Measurements from ENCODE around the gene DPYSL5.
"Not testable (repeated sequence)": the region's sequence is repeated elsewhere in the genome, so short reads cannot be mapped to it uniquely, and the experiment has no call there.

DPYSL5 gene

DNA sequence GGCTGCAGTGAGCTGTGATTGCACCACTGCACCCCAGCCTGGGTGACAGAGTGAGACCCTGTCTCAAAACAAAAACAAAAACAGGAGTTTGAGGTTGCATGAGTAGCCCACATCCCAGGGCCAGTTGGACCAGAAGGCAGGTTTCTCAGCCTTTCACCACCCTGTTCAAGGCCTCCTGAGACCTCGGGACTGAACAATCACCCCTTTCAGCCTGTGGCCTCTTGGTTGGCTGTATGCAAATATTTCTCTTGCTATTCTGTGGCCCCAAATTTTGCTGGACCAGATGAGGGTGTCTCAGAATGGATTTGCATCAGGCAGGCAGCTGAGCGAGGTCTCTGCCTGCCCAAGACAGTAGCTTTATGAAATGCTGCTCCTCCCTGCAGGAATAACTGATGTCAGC, 56.9 kb downstream of the DPYSL5 start:
- no peak for FAIRE-seq

DNA sequence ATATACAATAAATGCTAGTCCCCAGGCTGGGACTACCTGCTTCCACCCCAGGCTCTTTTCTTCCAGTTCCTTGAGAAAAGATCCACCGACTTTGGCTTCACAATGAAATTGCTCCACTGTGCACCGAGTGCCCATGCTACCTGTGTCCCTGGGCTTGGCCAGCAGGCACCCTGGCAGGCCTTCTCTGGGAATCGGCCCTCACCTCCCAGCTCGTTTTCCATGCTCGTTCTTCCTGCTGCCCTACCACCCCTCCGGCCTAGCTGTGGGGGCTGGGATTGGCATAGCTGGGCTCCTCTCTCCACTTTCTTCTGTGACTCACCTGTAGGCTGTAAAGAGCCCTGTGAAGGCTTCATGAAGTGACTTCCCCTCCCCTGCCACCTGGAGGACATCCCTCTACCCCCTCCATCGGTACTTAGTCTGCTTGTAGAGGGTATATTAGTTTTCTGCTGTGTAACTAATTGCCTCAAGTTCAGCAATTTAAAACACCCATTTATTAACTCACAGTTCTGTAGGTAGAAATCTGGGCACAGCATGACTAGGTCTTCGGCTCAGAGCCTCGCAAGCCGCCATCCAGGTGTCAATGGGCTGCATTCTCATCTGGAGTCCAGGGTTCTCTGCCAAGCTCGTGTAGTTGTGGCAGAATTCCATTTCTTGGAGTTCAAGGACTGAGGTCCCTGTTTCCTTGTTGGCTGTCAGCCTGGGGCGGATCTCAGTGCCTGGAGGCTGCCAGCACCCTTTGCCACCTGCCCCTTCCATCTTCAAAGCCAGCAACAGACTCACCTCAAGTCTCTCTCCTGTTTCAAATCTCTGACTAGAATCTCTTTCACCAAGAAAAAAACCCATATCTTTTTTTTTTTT, 57.6 kb downstream of the DPYSL5 start:
- no peak for FAIRE-seq

DNA sequence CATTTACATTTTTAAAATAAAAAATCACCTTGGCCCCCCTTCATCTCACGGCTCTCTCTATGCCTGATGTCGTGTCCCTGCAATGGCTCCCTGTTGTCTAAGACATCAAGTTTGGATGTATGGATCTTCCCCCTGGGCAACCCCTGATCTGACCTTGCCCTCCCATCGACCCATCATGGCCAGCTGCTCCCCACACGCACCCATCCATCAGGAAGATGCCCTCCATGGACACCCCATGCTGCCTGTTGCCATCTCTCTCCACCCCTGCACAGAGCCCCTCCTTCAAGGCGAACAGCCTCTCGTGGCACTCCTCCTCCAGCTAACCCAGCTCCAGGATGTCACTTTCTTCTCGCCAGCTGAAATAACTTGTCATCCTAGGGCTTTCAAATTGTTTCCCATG, 59.5 kb downstream of the DPYSL5 start:
- no peak for FAIRE-seq

DNA sequence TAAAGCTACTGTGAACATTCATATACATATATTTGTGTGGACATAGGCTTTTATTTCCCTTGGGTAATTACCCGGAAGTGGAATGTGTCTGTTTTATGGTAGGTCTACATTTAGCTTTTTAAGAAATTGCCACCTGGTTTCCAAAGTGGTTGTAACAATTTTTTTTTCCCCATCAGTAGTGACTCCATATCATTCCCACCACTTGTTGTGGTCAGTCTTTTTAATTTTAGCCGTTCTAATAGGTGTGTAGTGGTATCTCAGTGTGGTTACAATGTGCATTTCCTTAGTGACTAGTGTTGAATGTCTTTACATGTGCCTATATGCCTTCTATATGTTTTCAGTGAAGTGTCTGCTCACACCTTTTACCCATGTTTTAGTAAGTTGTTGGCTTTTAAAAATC, 62.2 kb downstream of the DPYSL5 start:
- FAIRE-seq: no peak

DNA sequence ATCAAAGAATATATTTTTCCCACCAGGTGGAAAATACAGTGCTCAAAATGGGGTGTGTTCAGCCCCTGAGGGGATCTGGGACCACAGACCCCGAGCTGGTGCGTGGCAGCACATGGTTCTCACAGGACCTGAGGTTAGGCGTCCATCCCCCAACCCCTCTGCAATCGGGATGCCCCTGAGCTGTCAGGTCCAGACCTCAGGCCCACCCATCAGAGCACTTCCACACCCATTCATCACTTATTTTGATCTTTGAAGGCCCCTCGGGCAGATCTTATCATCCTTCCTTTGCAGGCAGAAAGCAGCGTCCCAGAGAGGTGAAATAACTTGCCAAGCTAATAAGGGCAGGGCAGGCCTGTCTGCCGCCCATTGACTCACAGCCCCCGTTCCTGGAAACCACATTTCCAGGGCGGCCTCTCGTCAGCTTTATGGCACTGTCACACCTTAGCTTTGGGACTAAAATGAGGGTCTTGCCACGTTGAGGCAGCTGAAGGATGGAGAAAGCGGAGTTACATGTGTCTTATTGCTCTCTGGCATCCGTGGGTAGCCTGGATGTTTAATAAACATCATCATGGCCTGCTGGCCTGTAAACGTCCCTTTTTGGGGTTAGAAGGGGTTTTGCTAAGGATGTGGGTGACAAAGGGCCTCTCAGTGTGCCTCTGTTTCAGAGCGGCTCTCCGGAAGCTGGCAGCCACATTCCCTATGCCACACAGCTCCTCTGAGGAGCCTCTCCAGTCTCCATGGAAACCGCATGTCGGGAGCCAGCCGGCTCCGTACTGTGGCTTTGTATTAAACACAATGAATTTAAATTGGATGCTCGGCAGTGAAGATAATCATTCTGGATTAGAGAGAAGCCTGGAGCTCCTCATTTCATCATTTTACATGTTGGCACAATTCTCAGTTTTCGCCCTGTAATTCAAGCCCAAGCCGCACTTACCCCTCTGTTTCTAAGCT, 64.3 kb downstream of the DPYSL5 start:
- FAIRE-seq: no peak

DNA sequence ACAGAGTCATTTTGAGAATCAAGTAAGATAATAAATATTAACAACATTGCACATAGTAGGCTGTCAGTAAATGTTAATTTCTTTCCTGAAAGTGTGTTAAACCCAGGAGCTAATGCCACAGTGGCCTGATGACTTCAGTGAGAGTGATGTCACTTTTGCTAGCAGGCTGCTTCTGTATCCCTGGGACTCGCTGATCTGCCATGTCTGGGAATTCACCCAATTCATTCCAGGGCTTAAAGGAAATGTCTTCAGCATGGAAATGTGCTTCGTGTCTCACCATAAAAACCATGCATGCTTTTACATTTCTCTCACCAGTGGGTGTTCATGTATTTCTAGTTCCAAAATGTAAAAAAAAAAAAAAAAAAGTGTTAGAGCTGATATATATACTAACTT, 65.7 kb downstream of the DPYSL5 start:
- FAIRE-seq: no peak

DNA sequence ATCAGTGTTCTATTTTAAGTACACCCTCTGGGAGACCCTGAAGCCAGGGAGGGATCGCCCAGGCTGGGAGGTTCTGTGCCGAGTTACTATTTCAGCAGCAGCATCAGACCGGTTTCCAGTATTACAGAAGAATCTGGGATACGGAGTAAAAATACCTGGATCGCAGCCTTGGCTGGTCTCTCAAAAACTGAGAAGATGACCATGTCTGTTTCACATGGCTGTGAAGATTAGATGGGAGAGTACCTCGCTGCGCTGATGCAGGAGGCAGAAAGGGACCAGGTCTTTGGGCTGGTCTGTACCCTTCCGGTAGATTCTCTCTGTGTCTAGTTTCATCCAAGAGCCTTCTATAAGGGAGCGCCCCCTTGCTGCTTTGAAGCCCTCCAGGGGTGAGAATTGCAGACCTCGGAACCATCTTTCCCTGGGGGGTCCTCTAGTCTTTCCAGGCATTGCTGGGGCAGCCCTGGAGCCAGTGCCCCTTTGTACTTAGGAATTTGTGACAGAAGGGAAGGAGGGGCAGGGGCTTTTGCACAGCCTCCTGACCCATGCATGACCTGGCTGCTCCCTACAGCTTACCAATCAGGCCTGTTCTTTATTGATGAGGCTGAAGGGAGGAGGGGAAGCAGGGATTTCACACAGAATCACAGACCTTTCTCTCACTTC, 66.2 kb downstream of the DPYSL5 start:
- no peak for FAIRE-seq

DNA sequence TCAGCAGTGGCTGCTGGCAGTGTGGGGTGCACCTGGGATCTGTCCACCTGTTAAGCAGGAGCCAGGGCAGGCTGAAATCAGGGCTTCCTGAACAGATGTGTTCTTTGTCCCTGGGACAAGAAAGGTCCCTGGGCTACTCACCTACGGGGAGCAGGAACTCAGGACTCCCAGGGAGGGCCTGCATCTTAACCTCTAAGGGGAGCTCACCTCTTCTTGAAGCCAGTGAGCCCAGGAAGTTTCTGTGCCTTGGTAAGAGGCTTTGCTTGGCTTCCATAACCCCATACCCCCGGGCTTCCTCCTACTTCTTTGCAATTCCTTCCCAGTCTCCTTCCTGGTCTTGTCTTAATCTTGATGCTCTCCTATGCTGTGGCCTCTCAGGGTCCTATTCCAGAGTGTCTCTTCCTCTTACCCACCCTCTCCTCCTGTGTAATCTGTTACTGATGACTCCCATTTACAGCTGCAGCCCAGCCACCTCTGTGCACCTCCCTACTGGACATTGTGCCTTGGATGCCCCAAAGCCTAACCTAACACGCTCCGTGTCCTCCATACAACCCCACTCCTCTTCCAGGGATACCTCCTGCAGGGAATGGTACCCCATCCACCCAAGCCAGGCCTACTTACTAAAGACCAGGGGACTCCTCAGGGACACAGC, 66.9 kb downstream of the DPYSL5 start:
- FAIRE-seq: no peak

DNA sequence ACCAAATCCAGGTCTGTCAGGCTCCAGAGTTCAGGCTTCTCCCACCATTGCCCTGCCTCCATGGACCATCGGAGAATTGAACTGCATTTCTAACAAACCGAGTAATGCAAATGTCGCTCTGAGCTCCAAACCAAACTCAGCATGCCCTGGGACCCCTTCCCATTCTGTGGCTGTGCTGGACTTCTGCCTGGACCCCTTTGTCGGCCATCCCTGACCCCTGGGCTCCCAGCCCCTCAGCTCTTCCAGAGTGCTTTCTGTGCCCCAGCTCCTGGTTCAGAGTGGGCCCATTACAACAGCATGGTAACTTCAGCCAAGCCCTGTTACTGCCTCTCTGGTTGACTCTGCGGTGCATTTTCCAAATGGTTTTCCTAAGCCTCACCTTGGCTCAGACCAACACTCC, 67.4 kb downstream of the DPYSL5 start:
- no peak for FAIRE-seq

DNA sequence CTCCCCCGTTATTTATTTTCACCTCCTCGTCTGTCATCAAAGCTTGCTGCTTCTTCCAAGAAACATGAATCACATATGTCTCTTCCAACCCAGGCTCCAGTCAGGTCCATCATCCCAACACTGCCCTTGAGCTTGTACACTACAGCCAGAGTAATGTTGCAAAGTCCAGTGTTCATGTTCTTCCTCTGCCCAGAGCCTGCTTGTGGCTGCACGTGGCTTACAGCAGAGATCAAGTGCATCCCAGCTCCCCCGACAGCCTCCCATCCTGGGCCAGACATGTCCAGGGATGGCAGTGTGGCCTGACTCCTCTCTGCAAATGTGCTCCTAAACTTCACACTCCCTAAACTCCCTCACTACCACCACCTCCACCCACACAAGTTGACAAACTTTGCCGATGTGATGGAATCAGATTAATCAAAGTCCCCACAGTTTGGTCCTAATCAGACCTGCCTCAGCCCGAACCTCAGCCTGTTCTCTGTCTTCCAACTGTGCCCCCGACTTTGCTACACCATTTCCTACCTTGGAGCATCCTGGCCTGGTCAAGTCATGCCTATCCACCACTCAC, 68.3 kb downstream of the DPYSL5 start:
- FAIRE-seq: no peak

DNA sequence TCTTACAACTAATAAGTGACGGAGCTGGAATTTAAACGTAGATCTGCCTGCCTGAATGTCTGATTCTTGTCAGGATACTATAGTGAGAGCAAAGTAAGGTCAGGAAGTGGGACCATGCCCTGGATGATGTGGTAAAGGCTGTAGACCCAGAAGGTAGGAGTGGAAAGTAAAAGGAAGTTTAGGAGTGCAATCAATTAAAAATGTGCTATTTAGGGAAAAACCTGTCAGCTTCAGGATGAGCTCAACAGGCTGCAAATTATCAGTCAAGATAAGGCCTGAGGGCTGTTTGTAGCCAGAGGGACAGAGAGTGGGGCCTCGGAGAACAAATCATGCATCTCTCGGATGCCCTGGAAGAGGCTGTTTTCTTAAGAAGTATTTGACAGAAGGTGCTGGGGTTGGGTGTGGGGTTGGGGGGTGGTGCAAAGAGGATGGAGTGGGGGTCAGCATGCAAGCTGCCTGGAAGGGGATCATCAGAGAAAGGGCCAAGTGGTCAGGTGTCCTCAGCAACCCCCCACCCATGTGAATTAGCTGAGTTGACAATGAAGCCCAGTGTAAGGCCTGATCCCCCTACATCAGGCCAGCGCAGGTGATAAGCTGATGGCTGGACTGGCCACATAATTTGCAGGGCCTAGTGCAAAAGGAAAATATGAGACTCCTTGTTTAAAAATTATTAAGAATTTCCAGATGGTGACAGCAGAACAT, 69.4 kb downstream of the DPYSL5 start:
- FAIRE-seq: no peak

DNA sequence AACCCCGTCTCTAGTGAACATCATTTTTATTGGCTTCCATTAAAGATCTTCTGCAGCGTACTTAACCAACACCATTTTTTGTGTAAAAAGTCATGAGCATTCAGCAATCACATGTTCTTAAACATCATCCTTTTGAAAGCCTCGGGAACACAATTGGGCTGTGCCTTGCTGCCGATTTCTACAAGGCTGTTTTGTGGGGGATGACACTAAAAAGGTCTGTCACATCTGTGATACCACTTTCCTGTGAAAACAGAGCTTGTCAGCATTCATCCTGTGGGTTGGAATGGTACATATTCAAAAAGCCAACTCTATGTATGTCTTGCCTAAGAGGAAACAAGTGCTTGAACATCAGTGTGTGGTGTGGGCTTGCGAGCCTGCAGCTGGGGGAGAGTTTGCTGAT, 73.4 kb downstream of the DPYSL5 start:
- no peak for FAIRE-seq

DNA sequence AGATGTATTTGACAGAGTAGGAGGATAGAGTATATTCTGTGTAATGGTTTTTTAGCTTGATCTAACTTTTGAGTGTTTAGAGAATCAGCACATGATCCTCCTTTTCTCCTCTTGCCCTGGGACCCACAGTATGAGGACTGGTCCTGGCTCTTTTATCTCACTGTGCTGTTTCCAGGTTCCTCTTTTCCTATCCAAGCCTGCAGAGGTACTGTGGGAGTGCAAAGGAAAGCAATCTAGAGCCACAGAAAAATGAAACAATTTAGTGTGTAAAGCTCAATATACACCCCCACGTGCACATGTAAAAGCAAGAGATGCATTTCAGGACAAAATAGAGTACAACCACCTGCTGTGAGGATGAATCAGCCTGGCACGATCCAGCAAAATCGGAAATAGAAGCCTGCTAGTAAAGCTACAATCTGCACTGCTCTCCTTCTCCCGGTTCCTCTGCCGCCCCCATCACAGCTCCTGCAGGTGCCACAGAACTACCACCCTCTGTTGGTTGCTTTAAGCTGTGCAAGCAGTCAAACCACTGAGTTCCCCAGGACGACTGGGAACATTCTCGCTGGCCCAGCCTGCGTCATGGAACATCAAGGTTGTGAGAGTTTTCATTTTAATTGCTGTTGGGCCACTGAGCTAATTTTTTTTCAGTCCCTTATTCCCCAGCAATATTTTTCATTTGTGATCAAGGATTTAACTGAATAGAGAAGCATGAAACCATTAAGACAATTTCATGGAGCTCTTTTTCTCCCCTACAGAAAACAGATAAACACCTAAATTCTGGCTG, 74.7 kb downstream of the DPYSL5 start:
- FAIRE-seq: peak; percentile 63

DNA sequence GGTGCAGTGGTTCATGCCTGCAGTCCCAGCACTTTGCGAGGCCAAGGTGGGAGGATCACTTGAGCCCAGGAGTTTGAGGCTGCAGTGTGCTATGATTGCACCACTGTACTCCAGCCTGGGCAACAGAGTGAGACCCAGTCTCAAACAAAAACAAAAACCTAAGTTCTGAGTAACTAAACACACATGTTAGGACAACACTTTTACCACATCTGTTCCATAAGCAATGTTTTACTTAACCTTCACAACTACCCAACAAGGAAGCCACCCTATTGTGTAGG, 75.2 kb downstream of the DPYSL5 start:
- not testable (repeated sequence) for FAIRE-seq

DNA sequence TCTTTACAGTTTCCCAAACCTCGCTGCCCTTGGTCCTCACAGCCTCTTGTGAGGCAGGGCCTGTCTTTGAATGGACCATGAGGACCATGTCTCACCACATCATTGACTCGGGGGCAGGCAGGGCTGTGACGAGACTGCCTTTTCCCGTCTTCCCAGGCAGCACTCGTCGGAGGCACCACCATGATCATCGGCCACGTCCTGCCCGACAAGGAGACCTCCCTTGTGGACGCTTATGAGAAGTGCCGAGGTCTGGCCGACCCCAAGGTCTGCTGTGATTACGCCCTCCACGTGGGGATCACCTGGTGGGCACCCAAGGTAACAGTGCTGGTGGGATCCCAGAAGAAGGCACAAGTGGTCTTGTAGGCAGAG, 76.8 kb downstream of the DPYSL5 start:
- FAIRE-seq: no peak

DNA sequence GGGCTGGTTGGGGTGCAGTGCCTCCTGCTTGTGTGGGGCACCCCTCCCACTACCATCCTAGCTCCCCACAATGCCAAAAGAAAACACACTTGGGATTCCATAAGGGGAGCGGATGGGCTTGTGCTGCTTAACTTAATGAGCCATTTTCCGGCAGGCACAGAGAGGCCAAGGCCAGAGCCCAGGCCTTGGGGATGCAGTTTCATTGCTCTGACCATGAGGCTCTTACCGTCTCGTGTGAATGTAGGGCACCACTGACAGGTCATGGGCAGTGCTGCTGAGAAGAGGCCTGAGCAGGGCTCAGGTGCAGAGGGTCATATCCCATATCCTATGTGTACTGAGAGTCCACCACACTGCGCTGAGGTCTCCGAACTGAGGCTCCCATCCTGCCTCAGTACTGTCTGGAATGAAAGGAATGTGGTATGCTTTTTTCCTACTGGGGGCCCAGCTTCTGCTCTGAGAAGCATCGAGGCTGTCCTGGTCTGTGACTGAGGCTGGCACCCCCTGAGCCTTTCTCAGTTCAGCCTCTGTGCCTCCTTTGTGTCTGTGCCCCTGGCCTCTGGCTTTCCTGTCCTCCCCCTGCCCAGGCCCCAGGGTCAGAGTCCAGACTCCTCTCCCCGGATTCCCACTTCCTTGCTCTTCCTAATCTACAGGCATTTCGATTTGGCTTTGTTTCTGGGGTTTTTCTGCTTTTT, 77.3 kb downstream of the DPYSL5 start:
- no peak for FAIRE-seq

DNA sequence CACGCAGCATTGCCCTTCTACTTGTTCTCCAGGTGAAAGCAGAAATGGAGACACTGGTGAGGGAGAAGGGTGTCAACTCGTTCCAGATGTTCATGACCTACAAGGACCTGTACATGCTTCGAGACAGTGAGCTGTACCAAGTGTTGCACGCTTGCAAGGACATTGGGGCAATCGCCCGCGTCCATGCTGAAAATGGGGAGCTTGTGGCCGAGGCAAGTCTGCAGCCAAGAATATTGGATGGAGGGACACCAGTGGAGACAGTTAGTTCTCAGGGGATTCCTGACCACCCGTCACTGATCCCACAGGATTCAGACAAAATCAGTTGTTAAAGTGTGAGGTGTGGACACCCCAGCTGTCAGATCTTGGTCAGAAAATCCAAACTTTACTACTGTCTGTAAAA, 79.3 kb downstream of the DPYSL5 start:
- no peak for FAIRE-seq

DNA sequence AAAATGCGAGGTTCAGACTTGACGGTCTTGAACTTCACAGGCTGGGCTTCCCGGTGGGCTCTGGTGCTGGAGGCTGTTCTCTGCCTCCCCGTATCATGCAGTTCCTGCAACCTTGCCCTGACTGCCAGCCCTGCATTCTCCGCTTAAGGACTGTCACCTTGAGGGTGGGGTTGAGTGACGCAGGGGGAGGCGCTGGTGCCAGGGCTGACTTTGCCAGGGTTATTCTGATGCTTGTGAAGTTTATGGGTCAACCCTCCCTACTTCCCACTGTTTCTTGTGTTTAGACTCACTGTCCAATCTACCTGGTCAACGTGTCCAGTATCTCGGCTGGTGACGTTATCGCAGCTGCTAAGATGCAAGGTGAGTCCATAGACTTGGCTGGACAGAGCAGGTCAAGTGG, 85.0 kb downstream of the DPYSL5 start:
- FAIRE-seq: no peak

DNA sequence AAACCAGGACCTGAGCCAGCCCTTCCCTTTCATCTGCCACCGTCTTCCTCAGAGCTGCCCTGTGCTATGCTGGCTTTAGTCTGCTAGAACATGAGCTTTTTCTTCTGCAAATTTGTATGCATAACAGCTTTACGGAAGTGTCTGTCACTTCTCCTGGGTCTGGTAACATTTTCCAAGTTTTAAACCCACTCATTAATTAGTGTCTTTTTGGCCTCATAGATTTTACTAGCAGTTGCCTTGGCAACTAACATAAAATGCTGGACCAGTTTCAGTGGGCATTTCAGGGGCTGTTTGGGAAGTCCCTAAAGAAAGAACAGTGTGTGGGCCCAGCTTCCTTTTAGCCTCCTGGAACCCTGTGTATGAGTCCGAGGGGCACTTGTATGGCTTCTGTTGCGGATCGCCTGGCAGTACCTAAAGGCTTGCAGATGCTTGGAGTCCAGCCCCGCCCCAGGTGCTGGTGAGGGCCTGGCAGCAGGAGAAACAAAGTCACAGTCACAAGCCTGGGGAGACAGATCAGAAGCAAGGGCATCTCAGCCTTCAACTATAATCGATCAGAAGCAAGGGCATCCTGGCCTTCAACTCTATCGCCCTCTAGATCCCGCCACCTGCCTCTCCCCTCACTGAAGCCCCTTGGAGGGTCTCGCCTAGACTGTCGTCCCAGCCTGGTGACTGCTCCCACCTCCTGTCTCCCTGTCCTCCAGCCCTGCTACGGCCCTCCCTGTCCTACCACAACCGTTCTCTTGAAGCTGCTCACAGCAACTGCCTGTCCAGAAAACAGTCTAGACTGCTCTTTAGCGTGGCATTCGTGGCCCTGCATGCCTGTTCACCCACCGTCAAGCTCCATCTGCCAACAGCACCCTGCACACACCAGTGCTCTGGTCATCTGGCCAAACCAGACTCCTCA, 85.8 kb downstream of the DPYSL5 start:
- FAIRE-seq: no peak

DNA sequence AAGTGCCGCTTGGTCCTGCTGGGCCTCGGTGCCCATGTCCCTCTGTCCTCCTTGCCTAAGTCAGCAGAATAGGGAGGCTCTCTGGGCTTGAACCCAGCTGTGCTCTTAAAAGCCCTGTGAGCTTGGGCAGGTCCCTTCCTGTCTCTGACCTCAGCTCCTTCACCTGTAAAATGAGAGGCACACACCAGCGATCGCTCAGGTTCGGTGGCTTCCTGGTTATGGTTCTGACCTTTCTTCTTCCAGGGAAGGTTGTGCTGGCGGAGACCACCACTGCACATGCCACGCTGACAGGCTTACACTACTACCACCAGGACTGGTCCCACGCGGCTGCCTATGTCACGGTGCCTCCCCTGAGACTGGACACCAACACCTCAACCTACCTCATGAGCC, 86.4 kb downstream of the DPYSL5 start:
- no peak for FAIRE-seq
